Keratinocyte (primary cell): ENCODE data around the gene FARP1. TPM values are rescaled to one million over a fixed set of nuclear protein-coding genes. Genes with fewer than 3 reads are reported as not detected.

Source experiments
- DNase-seq: peaks from one replicate; pipeline ENCODE4 v3.0.0-alpha.2; 2011; ENCODE audit warnings: low read depth, missing footprints, low spot score
- FAIRE-seq: peaks from 2 replicates; lab custom pipeline; 2011; peaks lifted over from hg19 to GRCh38; lab: Jason Lieb, UNC
- H2AFZ ChIP-seq: 2 replicates; pipeline ENCODE4 v1.6.0; 2012; ENCODE audit warnings: low read length, control low read depth, inconsistent platforms; ENCODE audit not compliant: control insufficient read depth
- H3K27ac ChIP-seq: 2 replicates; pipeline ENCODE4 v1.5.1; 2011; ENCODE audit warnings: low read length; ENCODE audit not compliant: control insufficient read depth, insufficient read depth
- H3K27me3 ChIP-seq: 3 replicates; pipeline ENCODE4 v1.6.0; 2011; ENCODE audit warnings: low read length; ENCODE audit not compliant: control insufficient read depth, insufficient read depth; ENCODE audit errors: extremely low read depth
- H3K36me3 ChIP-seq, 2 experiments: 2 replicates in 1 of 2; 3 replicates in 1 of 2; pipeline ENCODE4 v1.5.1; 2011; ENCODE audit warnings: low read length in 2 of 2, mild to moderate bottlenecking in 1 of 2; ENCODE audit not compliant: control insufficient read depth in 2 of 2, insufficient read depth in 2 of 2; ENCODE audit errors: extremely low read depth in 1 of 2
- H3K4me1 ChIP-seq: 3 replicates; pipeline ENCODE4 v1.5.1; 2011; ENCODE audit warnings: low read length; ENCODE audit not compliant: control insufficient read depth, insufficient read depth; ENCODE audit errors: extremely low read depth
- H3K4me2 ChIP-seq: 3 replicates; pipeline ENCODE4 v1.6.0; 2011; ENCODE audit warnings: low read depth, low read length; ENCODE audit not compliant: control insufficient read depth, insufficient read depth; ENCODE audit errors: extremely low read depth
- H3K4me3 ChIP-seq, 3 experiments: fragments of 200-600 bp in 1 of 3; sonication (generic) in 1 of 3; 2 replicates in 2 of 3; 3 replicates in 1 of 3; pipeline ENCODE4 v1.5.1; 2011 to 2016; ENCODE audit warnings: low read length in 3 of 3, mild to moderate bottlenecking in 3 of 3, control low read depth in 2 of 3, inconsistent platforms in 1 of 3, low read depth in 1 of 3, mixed read lengths in 1 of 3, mixed run types in 1 of 3, moderate library complexity in 1 of 3; ENCODE audit not compliant: control insufficient read depth in 2 of 3, insufficient read depth in 2 of 3; ENCODE audit errors: extremely low read depth in 1 of 3
- H3K79me2 ChIP-seq: 2 replicates; pipeline ENCODE4 v1.6.0; 2012; ENCODE audit warnings: low read length; ENCODE audit not compliant: control insufficient read depth, insufficient read depth
- H3K9ac ChIP-seq: 3 replicates; pipeline ENCODE4 v1.6.0; 2011; ENCODE audit warnings: low read length; ENCODE audit not compliant: control insufficient read depth, insufficient read depth; ENCODE audit errors: extremely low read depth
- H3K9me1 ChIP-seq: 3 replicates; pipeline ENCODE4 v1.6.0; 2011; ENCODE audit warnings: low read length; ENCODE audit not compliant: control insufficient read depth, insufficient read depth; ENCODE audit errors: extremely low read depth
- H3K9me3 ChIP-seq: 2 replicates; pipeline ENCODE4 v1.5.1; 2012; ENCODE audit warnings: low read depth, low read length; ENCODE audit not compliant: control insufficient read depth
- H4K20me1 ChIP-seq: 3 replicates; pipeline ENCODE4 v1.6.0; 2011; ENCODE audit warnings: low read length; ENCODE audit not compliant: control insufficient read depth, insufficient read depth; ENCODE audit errors: extremely low read depth
- CTCF ChIP-seq, 3 experiments: IDR thresholded peaks in 1 of 3; conservative IDR thresholded peaks in 1 of 3; optimal IDR thresholded peaks in 1 of 3; 2 replicates in 2 of 3; 3 replicates in 1 of 3; pipeline versions ENCODE3 to v1.5.1; 2011; ENCODE audit warnings: low read length in 3 of 3, mild to moderate bottlenecking in 3 of 3, moderate library complexity in 2 of 3, control low read depth in 1 of 3, inconsistent platforms in 1 of 3; ENCODE audit not compliant: insufficient read depth in 2 of 3; ENCODE audit errors: extremely low read depth in 1 of 3
- EZH2 ChIP-seq: IDR thresholded peaks from one replicate; pipeline ENCODE4 v1.6.1; 2012; ENCODE audit warnings: inconsistent platforms, mild to moderate bottlenecking, low read length, moderate library complexity
- dilution Hi-C: fragments of 300-500 bp; cut with MboI; formaldehyde crosslinking; loops from one replicate; pipeline ENCODE4 v1.7.0; 2020; ENCODE audit warnings: low sequenced_read_pairs; ENCODE audit not compliant: extremely low pct_ligation_motif_present
- polyA plus RNA-seq, 5 experiments: library from polyadenylated mRNA; depleted of rRNA in 3 of 5; stranded (reverse) in 3 of 5; stranded (forward) in 1 of 5; unstranded in 1 of 5; fragments of >200 nt; gene quantifications; 1 replicate in 1 of 5; 2 replicates in 3 of 5; 3 replicates in 1 of 5; pipeline versions ENCODE4 v1.2.1 to v1.2.3, GENCODE V29; 2011 to 2012; ENCODE audit warnings: missing spikeins in 2 of 5, low read depth in 1 of 5, low replicate concordance in 1 of 5

Gene FARP1
- polyA plus RNA-seq, 1 donor (not counting 4 experiments of a cell fraction or from before 2014, with no cell fraction given): 10.3 TPM

GRCh38 chr13:98240135-98240534 is 97.2 kb downstream of the FARP1 start:
- H4K20me1 ChIP-seq: no peaks in the 10 kb centered on the region

GRCh38 chr13:98240974-98241373 is 98.1 kb downstream of the FARP1 start:
- FAIRE-seq: no peak

More at GRCh38 chr13:98240135-98240534, 97.2 kb downstream of the FARP1 start:
- Histone ChIP-seq H3K9me3 (no peaks in the 10 kb centered on the region), H3K4me3 (no peak overlapping the region), H3K27me3 (no peaks in the 10 kb centered on the region), H3K79me2 (no peaks in the 10 kb centered on the region), H3K4me1 (no peaks in the 10 kb centered on the region), H3K36me3 (no peaks in the 10 kb centered on the region), H3K27ac (no peak overlapping the region), H3K9ac (no peak overlapping the region), H3K4me2 (no peak overlapping the region), H2AFZ (no peak overlapping the region), H3K9me1 (no peaks in the 10 kb centered on the region)
- no peak for DNase-seq
- FAIRE-seq: no peak
- no peak for TF ChIP-seq EZH2
- dilution Hi-C loops: no loop called here

More at GRCh38 chr13:98240974-98241373, 98.1 kb downstream of the FARP1 start:
- Histone ChIP-seq H3K4me1 (no peaks in the 10 kb centered on the region), H3K4me3 (no peak overlapping the region), H3K9ac (no peak overlapping the region), H4K20me1 (no peaks in the 10 kb centered on the region), H3K9me3 (no peaks in the 10 kb centered on the region), H3K27me3 (no peaks in the 10 kb centered on the region), H3K4me2 (no peak overlapping the region), H3K79me2 (no peaks in the 10 kb centered on the region), H2AFZ (no peak overlapping the region), H3K9me1 (no peaks in the 10 kb centered on the region), H3K36me3 (no peaks in the 10 kb centered on the region), H3K27ac (no peak overlapping the region)
- DNase-seq: no peak
- dilution Hi-C loops: no loop called here
- TF ChIP-seq EZH2: no peak
- no peak for TF ChIP-seq CTCF (optimal IDR thresholded peaks at IDR 0.05 in 1 of 3, IDR thresholded peaks at IDR 0.05 in 1 of 3, conservative IDR thresholded peaks at IDR 0.05 in 1 of 3; ENCODE audit: extremely low read depth in 1 of 3, insufficient read depth in 2 of 3, low read length in 3 of 3)
